Measurements from ENCODE around the gene DCXR. TPM values are rescaled to one million over a fixed set of nuclear protein-coding genes. Genes with fewer than 3 reads are reported as not detected.
A peak's percentile ranks its signal among the peaks of the same experiment; 100 is the strongest.
"Not testable (repeated sequence)": the region's sequence is repeated elsewhere in the genome, so short reads cannot be mapped to it uniquely, and the experiment has no call there.

DCXR gene
- total RNA-seq, 1 donor from 2014 or later: 158 TPM

- H3K9me3 Mint-ChIP-seq: no peaks in the 10 kb centered on the region
- H3K27ac Mint-ChIP-seq: no peak overlapping the region
- TF ChIP-seq, protein P1, sequence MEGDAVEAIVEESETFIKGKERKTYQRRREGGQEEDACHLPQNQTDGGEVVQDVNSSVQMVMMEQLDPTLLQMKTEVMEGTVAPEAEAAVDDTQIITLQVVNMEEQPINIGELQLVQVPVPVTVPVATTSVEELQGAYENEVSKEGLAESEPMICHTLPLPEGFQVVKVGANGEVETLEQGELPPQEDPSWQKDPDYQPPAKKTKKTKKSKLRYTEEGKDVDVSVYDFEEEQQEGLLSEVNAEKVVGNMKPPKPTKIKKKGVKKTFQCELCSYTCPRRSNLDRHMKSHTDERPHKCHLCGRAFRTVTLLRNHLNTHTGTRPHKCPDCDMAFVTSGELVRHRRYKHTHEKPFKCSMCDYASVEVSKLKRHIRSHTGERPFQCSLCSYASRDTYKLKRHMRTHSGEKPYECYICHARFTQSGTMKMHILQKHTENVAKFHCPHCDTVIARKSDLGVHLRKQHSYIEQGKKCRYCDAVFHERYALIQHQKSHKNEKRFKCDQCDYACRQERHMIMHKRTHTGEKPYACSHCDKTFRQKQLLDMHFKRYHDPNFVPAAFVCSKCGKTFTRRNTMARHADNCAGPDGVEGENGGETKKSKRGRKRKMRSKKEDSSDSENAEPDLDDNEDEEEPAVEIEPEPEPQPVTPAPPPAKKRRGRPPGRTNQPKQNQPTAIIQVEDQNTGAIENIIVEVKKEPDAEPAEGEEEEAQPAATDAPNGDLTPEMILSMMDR (conservative IDR thresholded peaks at IDR 0.05): no peak
- peaks cover 5% of the 10 kb centered on the region for H3K36me3 Mint-ChIP-seq
- H3K4me1 Mint-ChIP-seq (ENCODE audit: unreplicated experiment): peaks cover 4% of the 10 kb centered on the region
- no peak for DNase-seq (ENCODE audit: extremely low spot score, unreplicated experiment)
- no peak overlapping the region for H3K4me3 Mint-ChIP-seq
- no peaks in the 10 kb centered on the region for H3K27me3 Mint-ChIP-seq
Observed at GRCh38 chr17:82043507-82043906, 6.0 kb upstream of the DCXR start.

GRCh38 chr17:82042649-82043048, 5.2 kb upstream of the DCXR start:
- no peaks in the 10 kb centered on the region for H3K27me3 Mint-ChIP-seq
- no peaks in the 10 kb centered on the region for H3K9me3 Mint-ChIP-seq
- peaks cover 9% of the 10 kb centered on the region for H3K4me1 Mint-ChIP-seq (ENCODE audit: unreplicated experiment)
- peak overlapping the region; percentile 35 for H3K27ac Mint-ChIP-seq
- H3K4me3 Mint-ChIP-seq: no peak overlapping the region
- TF ChIP-seq, protein P1 (conservative IDR thresholded peaks at IDR 0.05): no peak
- no peak for DNase-seq (ENCODE audit: extremely low spot score, unreplicated experiment)
- H3K36me3 Mint-ChIP-seq: peaks cover 5% of the 10 kb centered on the region

DNA sequence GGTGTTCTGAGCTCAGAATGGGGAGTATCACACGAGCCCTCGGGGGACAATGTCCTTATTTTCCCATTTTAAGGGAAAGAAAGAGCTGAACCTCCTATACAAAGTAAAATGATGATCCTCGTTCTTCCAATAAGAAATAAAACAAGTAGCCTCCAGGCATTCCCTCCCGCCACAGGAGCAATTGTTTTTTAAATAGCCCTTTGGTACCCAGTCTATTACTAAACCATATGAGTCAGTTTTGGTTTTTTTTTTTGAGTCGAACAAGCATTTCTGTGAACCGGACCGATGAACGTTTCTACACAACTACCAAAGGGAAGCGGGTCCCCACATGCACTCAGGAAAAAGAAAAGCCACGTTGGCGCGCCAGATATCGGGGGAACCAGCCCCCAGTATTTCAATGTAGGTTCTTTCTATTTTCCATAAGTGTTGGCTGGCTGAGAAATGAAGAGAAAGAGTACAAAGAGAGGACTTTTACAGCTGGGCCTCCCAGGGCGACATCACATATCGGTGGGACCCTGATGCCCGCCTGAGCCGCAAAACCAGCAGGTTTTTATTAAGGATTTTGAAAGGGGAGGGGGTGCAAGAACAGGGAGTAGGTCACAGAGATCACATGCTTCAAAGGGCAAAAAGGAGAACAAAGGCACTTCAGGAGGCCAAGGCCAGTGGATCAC, 3.8 kb upstream of the DCXR start:
- Mint-ChIP-seq H3K27me3 (no peaks in the 10 kb centered on the region), H3K4me3 (no peak overlapping the region), H3K27ac (no peak overlapping the region), H3K36me3 (no peaks in the 10 kb centered on the region), H3K4me1 (ENCODE audit: unreplicated experiment) (peaks cover 10% of the 10 kb centered on the region), H3K9me3 (no peaks in the 10 kb centered on the region)
- TF ChIP-seq, protein P1 (conservative IDR thresholded peaks at IDR 0.05): no peak
- no peak for DNase-seq (ENCODE audit: extremely low spot score, unreplicated experiment)

- TF ChIP-seq, protein P1 (conservative IDR thresholded peaks at IDR 0.05): no peak
- peaks cover 17% of the 10 kb centered on the region for H3K4me1 Mint-ChIP-seq (ENCODE audit: unreplicated experiment)
- H3K27me3 Mint-ChIP-seq: no peaks in the 10 kb centered on the region
- no peaks in the 10 kb centered on the region for H3K9me3 Mint-ChIP-seq
- peaks cover 5% of the 10 kb centered on the region for H3K36me3 Mint-ChIP-seq
- no peak overlapping the region for H3K27ac Mint-ChIP-seq
- H3K4me3 Mint-ChIP-seq: no peak overlapping the region
- no peak for DNase-seq (ENCODE audit: extremely low spot score, unreplicated experiment)
Observed at GRCh38 chr17:82039695-82040299, 2.3 kb upstream of the DCXR start.

GRCh38 chr17:82038796-82039409, 1.4 kb upstream of the DCXR start:
- H3K36me3 Mint-ChIP-seq; H3K9me3 Mint-ChIP-seq; H3K27ac Mint-ChIP-seq; DNase-seq (ENCODE audit: extremely low spot score, unreplicated experiment); H3K27me3 Mint-ChIP-seq: not testable (repeated sequence)
- H3K4me3 Mint-ChIP-seq: peak overlapping the region; percentile 26
- peaks cover 17% of the 10 kb centered on the region for H3K4me1 Mint-ChIP-seq (ENCODE audit: unreplicated experiment)

DNA sequence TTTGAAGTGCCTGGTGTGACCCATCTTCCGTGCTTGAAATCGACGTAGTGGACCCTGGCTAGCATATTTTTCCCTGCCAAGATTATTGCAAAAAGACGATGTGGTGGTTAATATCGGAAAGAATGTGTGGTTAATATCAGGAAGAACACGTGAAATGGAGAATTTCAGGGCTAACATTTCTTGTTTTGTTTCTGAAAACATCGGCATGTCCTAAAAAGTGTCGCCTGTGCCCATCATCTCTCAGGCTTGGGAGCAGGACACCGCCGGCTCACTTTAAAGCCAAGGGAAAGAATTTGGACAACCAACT, 345 bp upstream of the DCXR start:
- peaks cover 5% of the 10 kb centered on the region for H3K36me3 Mint-ChIP-seq

More for the DNA sequence above, 345 bp upstream of the DCXR start:
- no peak for DNase-seq (ENCODE audit: extremely low spot score, unreplicated experiment)
- peaks cover 19% of the 10 kb centered on the region for H3K4me1 Mint-ChIP-seq (ENCODE audit: unreplicated experiment)
- TF ChIP-seq, protein P1 (conservative IDR thresholded peaks at IDR 0.05): no peak
- no peaks in the 10 kb centered on the region for H3K27me3 Mint-ChIP-seq
- peak overlapping the region; percentile 84 for H3K4me3 Mint-ChIP-seq
- H3K27ac Mint-ChIP-seq: peak overlapping the region; percentile 87
- no peaks in the 10 kb centered on the region for H3K9me3 Mint-ChIP-seq
